HG02943 (cell line): ENCODE results near the gene MYO10.
"Not testable (repeated sequence)": the region's sequence is repeated elsewhere in the genome, so short reads cannot be mapped to it uniquely, and the experiment has no call there.

Source experiments
- ATAC-seq: cut with Tn5 transposase; IDR thresholded peaks from one replicate; pipeline ENCODE4 v1.9.1; 2021; ENCODE audit warnings: mild to moderate bottlenecking, low read depth, moderate library complexity; ENCODE audit not compliant: unreplicated experiment

Gene MYO10

GRCh38 chr5:16757146-16757545 lies 178.9 kb downstream of the MYO10 start:
- ATAC-seq = no peak

DNA sequence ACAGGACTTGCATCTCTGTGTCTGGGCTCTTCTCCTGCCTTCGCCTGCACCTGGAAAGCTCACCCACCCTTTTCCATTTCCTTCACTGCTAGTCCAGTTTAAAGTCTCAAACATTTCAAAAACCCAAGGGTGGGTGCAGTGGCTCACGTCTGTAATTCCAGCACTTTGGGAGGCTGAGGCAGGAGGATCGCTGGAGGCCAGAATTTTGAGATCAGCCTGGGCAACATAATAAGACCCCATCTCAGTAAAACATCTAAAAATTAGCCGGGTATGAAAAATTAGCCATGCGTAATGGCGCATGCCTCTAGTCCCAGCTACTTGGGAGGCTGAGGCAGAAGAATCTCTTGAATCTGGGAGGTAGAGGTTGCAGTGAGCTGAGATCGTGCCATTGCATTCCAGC lies 179.4 kb downstream of the MYO10 start:
- ATAC-seq = no peak

GRCh38 chr5:16755641-16756040 lies 180.4 kb downstream of the MYO10 start:
- no peak for ATAC-seq

DNA sequence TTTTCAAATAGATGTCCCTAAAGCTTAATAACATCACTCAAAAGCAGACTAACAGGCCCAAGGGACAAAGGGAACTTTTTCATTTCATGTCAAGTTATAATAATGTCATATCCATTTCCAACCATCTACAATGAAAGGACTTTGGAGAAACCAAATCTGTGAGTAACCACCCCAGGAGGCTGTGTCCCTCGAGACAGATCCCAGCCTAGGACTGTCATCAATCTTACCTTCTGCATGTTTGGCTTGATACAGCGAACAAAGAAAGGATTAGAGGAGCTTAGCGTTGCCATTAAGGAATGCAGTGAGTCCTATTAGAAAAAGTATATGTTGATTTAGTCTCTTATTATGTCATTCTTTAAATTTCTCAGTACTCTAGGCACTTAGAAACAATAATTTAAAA lies 181.5 kb downstream of the MYO10 start:
- ATAC-seq = no peak

- no peak for ATAC-seq
Measured at GRCh38 chr5:16754086-16754485, 182.0 kb downstream of the MYO10 start.

GRCh38 chr5:16750445-16750844 lies 185.6 kb downstream of the MYO10 start:
- no peak for ATAC-seq

- ATAC-seq = no peak
Measured at GRCh38 chr5:16749626-16750025, 186.5 kb downstream of the MYO10 start.

GRCh38 chr5:16744164-16744880 lies 191.8 kb downstream of the MYO10 start:
- ATAC-seq = no peak

DNA sequence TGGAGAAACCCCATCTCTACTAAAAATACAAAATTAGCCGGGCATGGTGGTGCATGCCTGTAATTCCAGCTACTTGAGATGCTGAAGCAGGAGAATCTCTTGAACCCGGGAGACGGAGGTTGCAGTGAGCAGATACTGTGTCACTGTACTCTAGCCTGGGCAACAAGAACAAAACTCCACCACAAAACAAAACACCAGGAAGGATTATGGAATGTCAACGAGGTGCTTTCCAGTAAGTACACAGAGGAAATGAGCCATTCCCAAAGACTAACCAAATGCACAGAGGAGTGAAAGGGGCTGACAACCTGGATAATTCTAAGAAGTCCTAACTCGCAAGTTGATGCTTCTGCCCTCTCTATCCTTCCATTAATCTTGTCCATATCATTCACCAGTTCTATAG lies 193.2 kb downstream of the MYO10 start:
- no peak for ATAC-seq

- no peak for ATAC-seq
Measured at GRCh38 chr5:16740811-16741392, 195.2 kb downstream of the MYO10 start.

DNA sequence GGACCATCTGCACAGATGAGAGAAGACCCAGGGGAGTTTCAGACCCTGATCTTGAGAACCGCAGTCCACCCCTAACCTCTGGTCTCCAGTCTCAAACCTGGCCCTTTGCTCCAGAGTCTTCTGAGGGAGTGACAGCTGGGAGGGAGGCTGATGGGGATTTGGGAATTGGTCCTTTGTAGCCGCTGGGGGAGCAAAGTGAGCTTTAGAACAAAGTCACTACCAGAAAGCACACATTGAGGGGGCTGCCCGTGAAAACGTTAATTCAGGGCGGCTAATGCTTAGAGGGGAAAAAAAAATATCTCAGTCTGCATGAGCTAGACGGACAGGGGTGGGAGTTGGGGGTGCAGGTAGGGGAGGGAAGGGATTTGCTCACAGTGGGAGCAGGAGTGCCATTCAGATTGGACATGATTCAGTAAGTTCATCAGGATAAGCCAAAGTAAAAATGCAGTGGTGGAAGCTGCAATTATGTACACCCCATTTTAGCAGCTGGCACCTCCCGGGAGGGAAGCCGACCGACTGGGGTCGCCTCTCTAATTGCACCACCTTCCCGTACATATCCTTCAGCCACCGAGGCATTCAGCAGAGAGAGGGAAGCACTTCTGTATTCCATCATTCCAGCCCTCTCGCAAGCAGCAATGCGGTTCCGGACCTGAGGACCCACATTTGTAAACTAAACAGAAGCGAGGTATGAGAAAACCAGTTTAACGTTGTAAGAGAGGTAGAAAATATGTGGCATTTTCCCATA lies 195.8 kb downstream of the MYO10 start:
- ATAC-seq = no peak

- not testable (repeated sequence) for ATAC-seq
Measured at GRCh38 chr5:16738393-16738792, 197.7 kb downstream of the MYO10 start.

- ATAC-seq = no peak
Measured at GRCh38 chr5:16737620-16738364, 198.3 kb downstream of the MYO10 start.

GRCh38 chr5:16737209-16737608 lies 198.9 kb downstream of the MYO10 start:
- ATAC-seq = no peak

DNA sequence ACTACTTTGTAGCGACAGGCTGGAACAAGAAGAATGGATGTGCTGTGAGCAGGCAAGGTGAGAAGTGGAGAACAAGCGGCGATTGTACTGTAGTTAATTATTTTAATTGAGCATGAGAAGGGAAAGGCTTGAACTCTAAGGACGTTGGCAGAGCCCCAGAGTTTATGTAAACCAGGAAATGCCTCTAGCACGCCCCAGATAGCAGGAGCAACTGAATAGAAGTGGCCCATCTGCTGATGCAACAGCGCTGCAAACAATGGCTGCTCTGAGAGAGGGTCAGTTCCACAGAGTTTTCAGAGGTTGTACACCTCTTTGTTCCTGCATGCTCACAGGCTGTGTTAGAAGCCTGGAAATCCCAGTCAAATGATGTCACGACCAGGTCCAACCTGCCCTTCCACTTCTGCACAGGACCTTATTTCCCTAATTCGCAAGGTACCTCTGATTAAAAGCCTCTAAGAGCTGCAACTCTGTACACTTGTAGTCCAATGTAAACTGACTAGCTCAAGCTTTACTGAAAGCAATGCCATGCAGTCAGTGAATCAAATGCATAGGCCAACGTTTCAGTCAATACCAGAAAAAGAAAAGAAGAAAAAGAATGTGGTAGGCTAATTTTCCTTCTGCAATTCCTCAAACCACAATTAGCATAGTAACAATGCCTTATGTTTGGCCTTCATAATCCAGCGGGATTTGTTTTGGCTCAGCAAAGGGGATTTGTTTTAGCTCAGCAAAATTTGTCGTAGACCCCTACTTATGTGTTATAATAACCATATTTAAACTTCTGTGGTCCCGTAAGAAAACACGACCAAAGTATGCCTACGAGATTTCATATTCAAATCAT lies 199.7 kb downstream of the MYO10 start:
- no peak for ATAC-seq

DNA sequence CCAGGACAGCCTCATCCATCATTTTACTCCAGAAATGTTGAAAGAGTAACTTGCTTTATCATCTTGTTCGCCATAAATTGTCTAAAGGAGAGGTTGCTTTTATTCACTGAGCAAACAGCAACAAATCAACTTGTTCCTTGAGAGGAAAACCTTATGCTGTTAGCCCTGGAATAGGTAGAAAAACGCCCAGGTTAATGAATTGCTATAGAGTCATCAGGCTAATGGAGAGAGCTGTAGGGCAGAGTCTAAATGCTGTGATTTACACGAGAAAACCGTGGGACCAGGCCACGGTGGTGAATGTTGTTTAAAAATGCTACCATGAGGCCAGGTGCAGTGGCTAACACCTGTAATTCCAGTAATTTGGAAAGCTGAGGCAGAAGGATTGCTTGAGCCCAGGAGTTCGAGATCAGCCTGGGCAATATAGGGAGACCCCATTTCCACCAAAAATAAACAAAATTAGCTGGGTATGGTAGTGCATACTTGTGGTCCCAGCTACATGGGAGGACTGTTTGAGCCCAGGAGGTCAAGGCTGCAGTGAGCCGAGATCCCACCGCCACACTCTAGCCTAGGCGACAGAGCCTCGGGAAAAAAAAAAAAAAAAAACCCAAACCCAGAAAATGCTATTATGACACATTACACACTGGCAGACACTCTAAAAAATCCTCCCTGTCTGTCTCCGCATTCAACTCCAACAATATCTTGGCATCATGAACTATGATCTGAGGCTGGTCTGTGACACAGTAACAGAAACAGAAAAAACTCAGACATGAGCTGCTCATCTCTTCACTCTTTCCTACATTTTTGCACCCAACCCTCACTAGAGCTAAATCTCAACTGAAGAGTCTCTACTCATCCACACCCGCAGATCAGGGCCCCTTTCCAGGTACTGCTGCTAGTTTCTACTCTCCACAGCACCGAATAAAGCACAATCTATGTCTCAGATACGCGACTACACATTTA lies 200.7 kb downstream of the MYO10 start:
- ATAC-seq = no peak

DNA sequence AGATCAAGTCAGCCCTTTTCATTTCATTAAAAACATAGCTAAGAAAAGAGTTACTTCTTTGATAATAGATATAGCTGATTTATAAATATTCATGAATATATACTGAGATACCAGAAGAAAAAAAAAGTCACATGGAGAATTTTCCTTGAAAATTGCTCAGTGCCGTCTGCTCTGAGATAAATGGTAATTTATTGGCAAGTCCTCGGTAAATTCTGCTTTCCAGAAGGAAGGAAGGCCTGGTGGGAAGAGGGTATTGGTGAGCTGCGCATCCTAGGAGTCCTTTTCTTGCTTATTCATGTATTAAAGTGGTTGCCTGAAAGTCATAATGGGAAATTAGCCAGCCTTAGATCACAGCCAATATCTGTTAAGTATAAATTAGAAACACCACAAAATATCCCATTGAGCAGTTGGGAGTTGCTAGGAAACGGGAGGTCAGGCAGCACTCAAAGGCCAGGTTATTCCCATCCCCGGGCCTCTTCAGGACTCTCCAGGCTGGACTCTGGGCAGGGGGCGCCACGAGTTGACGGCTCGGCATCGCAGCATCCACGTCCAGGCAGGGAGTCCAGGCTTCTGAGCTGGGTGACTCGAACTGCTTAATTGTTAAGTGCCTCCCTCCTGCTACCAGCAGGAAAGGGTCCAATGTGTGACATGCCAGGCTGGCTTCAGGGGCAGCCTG lies 202.6 kb downstream of the MYO10 start:
- no peak for ATAC-seq

DNA sequence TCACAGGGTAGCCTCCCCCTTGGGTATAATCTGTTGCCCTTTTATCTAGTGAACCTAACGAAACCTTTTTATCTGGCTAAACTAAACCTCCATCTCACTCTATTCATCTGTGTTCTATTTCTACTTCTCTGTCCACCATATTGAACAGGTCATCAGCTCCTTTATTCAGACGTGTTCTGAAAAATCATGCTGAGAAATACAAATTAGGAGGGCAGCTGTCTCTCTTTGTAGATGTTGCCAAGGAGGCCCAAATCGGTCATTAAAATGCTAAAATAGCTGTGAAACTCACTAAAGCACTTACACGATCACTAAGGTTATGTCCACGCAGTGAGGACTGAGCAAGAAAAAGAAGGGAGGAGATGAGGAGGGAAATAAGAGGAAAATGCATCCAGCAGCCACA lies 203.7 kb downstream of the MYO10 start:
- ATAC-seq = no peak
